Activated naive CD4-positive, alpha-beta T cell treated with anti-CD3 and anti-CD28 coated beads, Interleukin-2, amount 10 ng/mL, durations not matched to agents 7 days and 5 days (primary cell): ENCODE measurements around the gene UVSSA.

Experiments used
- CTCF ChIA-PET: fragments of 350-600 bp; sonication (Branson Sonifier 250); formaldehyde crosslinking; loops from one replicate; lab custom pipeline; 2021; ENCODE audit warnings: antibody characterized with exemption; lab: Charles Lee
- DNase-seq: peaks from one replicate; pipeline ENCODE4 v3.0.0-alpha.2; 2020
- H3K27ac Mint-ChIP-seq: one replicate; pipeline ENCODE4 v1.8.0; 2021; ENCODE audit warnings: mild to moderate bottlenecking, moderate library complexity, mixed read lengths
- H3K27me3 Mint-ChIP-seq: one replicate; pipeline ENCODE4 v1.8.0; 2021; ENCODE audit warnings: mild to moderate bottlenecking, mixed read lengths
- H3K36me3 Mint-ChIP-seq: one replicate; pipeline ENCODE4 v1.8.0; 2021; ENCODE audit warnings: mixed read lengths
- H3K4me1 Mint-ChIP-seq: one replicate; pipeline ENCODE4 v1.8.0; 2021; ENCODE audit warnings: mixed read lengths
- H3K4me3 Mint-ChIP-seq: one replicate; pipeline ENCODE4 v1.8.0; 2021; ENCODE audit warnings: mild to moderate bottlenecking, moderate library complexity, mixed read lengths
- H3K9me3 Mint-ChIP-seq: one replicate; pipeline ENCODE4 v1.8.0; 2021; ENCODE audit warnings: mixed read lengths

The UVSSA gene

GRCh38 chr4:1357356-1358248 lies 10.6 kb downstream of the UVSSA start:
- Mint-ChIP-seq H3K27ac (no peak overlapping the region), H3K9me3 (no peaks in the 10 kb centered on the region), H3K4me1 (no peaks in the 10 kb centered on the region), H3K36me3 (no peaks in the 10 kb centered on the region), H3K27me3 (no peaks in the 10 kb centered on the region), H3K4me3 (no peak overlapping the region)
- DNase-seq, result no peak
- CTCF ChIA-PET, result interaction anchor here (0.5 to 1.2 kb wide), 2 partner anchors 9 to 272 kb away, joined by 3 read pairs; no protein-coding TSS in a partner anchor

GRCh38 chr4:1358421-1359143 lies 11.6 kb downstream of the UVSSA start:
- CTCF ChIA-PET, result no interaction called here
- Mint-ChIP-seq H3K27ac (no peak overlapping the region), H3K27me3 (no peaks in the 10 kb centered on the region), H3K4me1 (no peaks in the 10 kb centered on the region), H3K4me3 (no peak overlapping the region), H3K36me3 (no peaks in the 10 kb centered on the region), H3K9me3 (no peaks in the 10 kb centered on the region)
- DNase-seq, result no peak

- H3K36me3 Mint-ChIP-seq, result no peaks in the 10 kb centered on the region
- H3K4me3 Mint-ChIP-seq, result no peak overlapping the region
- no peak for DNase-seq
- no peaks in the 10 kb centered on the region for H3K27me3 Mint-ChIP-seq
- H3K9me3 Mint-ChIP-seq, result no peaks in the 10 kb centered on the region
- no peaks in the 10 kb centered on the region for H3K4me1 Mint-ChIP-seq
- CTCF ChIA-PET, result no interaction called here
- H3K27ac Mint-ChIP-seq, result no peak overlapping the region
These were observed 12.1 kb downstream of the UVSSA start for GRCh38 chr4:1359144-1359501.

- Mint-ChIP-seq H3K9me3 (no peaks in the 10 kb centered on the region), H3K4me1 (no peaks in the 10 kb centered on the region), H3K27ac (no peak overlapping the region), H3K36me3 (no peaks in the 10 kb centered on the region), H3K27me3 (no peaks in the 10 kb centered on the region), H3K4me3 (no peak overlapping the region)
- CTCF ChIA-PET, result no interaction called here
- no peak for DNase-seq
These were observed 13.0 kb downstream of the UVSSA start for GRCh38 chr4:1359976-1360375.

GRCh38 chr4:1360423-1361283 lies 13.6 kb downstream of the UVSSA start:
- H3K36me3 Mint-ChIP-seq, result no peaks in the 10 kb centered on the region
- H3K4me3 Mint-ChIP-seq, result no peak overlapping the region
- no peaks in the 10 kb centered on the region for H3K4me1 Mint-ChIP-seq
- no peak for DNase-seq
- no peaks in the 10 kb centered on the region for H3K9me3 Mint-ChIP-seq
- H3K27ac Mint-ChIP-seq, result no peak overlapping the region
- CTCF ChIA-PET, result no interaction called here
- no peaks in the 10 kb centered on the region for H3K27me3 Mint-ChIP-seq

- CTCF ChIA-PET, result no interaction called here
- H3K4me3 Mint-ChIP-seq, result no peak overlapping the region
- no peaks in the 10 kb centered on the region for H3K9me3 Mint-ChIP-seq
- H3K4me1 Mint-ChIP-seq, result no peaks in the 10 kb centered on the region
- H3K36me3 Mint-ChIP-seq, result no peaks in the 10 kb centered on the region
- H3K27ac Mint-ChIP-seq, result no peak overlapping the region
- no peak for DNase-seq
- no peaks in the 10 kb centered on the region for H3K27me3 Mint-ChIP-seq
These were observed 14.4 kb downstream of the UVSSA start for GRCh38 chr4:1361431-1361830.

- H3K27me3 Mint-ChIP-seq, result no peaks in the 10 kb centered on the region
- no peak overlapping the region for H3K27ac Mint-ChIP-seq
- H3K36me3 Mint-ChIP-seq, result no peaks in the 10 kb centered on the region
- H3K4me3 Mint-ChIP-seq, result no peak overlapping the region
- CTCF ChIA-PET, result no interaction called here
- no peaks in the 10 kb centered on the region for H3K9me3 Mint-ChIP-seq
- no peaks in the 10 kb centered on the region for H3K4me1 Mint-ChIP-seq
- no peak for DNase-seq
These were observed 15.0 kb downstream of the UVSSA start for GRCh38 chr4:1362046-1362445.

- H3K27ac Mint-ChIP-seq, result no peak overlapping the region
- CTCF ChIA-PET, result no interaction called here
- no peaks in the 10 kb centered on the region for H3K4me1 Mint-ChIP-seq
- H3K36me3 Mint-ChIP-seq, result no peaks in the 10 kb centered on the region
- H3K9me3 Mint-ChIP-seq, result no peaks in the 10 kb centered on the region
- no peaks in the 10 kb centered on the region for H3K27me3 Mint-ChIP-seq
- no peak overlapping the region for H3K4me3 Mint-ChIP-seq
- no peak for DNase-seq
These were observed 15.5 kb downstream of the UVSSA start for GRCh38 chr4:1362521-1362920.

GRCh38 chr4:1363513-1363912 lies 16.5 kb downstream of the UVSSA start:
- Mint-ChIP-seq H3K4me1 (no peaks in the 10 kb centered on the region), H3K9me3 (no peaks in the 10 kb centered on the region), H3K4me3 (no peak overlapping the region), H3K36me3 (no peaks in the 10 kb centered on the region), H3K27me3 (no peaks in the 10 kb centered on the region), H3K27ac (no peak overlapping the region)
- DNase-seq, result no peak
- CTCF ChIA-PET, result no interaction called here

- Mint-ChIP-seq H3K4me1 (no peaks in the 10 kb centered on the region), H3K36me3 (no peaks in the 10 kb centered on the region), H3K27me3 (no peaks in the 10 kb centered on the region), H3K27ac (no peak overlapping the region), H3K9me3 (no peaks in the 10 kb centered on the region), H3K4me3 (no peak overlapping the region)
- no peak for DNase-seq
- CTCF ChIA-PET, result interaction anchor here (1.3 kb wide), 1 partner anchor 11 kb away, joined by 6 read pairs; no protein-coding TSS in a partner anchor
These were observed 17.2 kb downstream of the UVSSA start for GRCh38 chr4:1364217-1364616.

GRCh38 chr4:1364748-1365147 lies 17.7 kb downstream of the UVSSA start:
- no peak overlapping the region for H3K27ac Mint-ChIP-seq
- no peak for DNase-seq
- H3K36me3 Mint-ChIP-seq, result no peaks in the 10 kb centered on the region
- no peaks in the 10 kb centered on the region for H3K4me1 Mint-ChIP-seq
- no peak overlapping the region for H3K4me3 Mint-ChIP-seq
- CTCF ChIA-PET, result interaction anchor here (1.3 kb wide), 1 partner anchor 11 kb away, joined by 6 read pairs; no protein-coding TSS in a partner anchor
- H3K9me3 Mint-ChIP-seq, result no peaks in the 10 kb centered on the region
- no peaks in the 10 kb centered on the region for H3K27me3 Mint-ChIP-seq

- no peaks in the 10 kb centered on the region for H3K36me3 Mint-ChIP-seq
- H3K4me1 Mint-ChIP-seq, result no peaks in the 10 kb centered on the region
- CTCF ChIA-PET, result interaction anchor here (1.3 kb wide), 1 partner anchor 12 kb away, joined by 6 read pairs; no protein-coding TSS in a partner anchor
- H3K4me3 Mint-ChIP-seq, result no peak overlapping the region
- no peaks in the 10 kb centered on the region for H3K27me3 Mint-ChIP-seq
- H3K27ac Mint-ChIP-seq, result no peak overlapping the region
- no peak for DNase-seq
- H3K9me3 Mint-ChIP-seq, result no peaks in the 10 kb centered on the region
These were observed 18.5 kb downstream of the UVSSA start for GRCh38 chr4:1365271-1366178.
